ENCODE results near the gene RANBP17.

- TF ChIP-seq EZH2phosphoT487 (IDR thresholded peaks at IDR 0.05; ENCODE audit: insufficient read depth, low read depth), result no peak
- TF ChIP-seq EZH2 (IDR thresholded peaks at IDR 0.05; ENCODE audit: insufficient read depth, poor library complexity, severe bottlenecking), result no peak
These were observed 407.9 kb downstream of the RANBP17 start for GRCh38 chr5:171269717-171270116.
